Activated CD4-positive, alpha-beta T cell treated with anti-CD3 and anti-CD28 coated beads, Interleukin-2, amount 10 ng/mL, durations not matched to agents 7 days and 5 days (primary cell): ENCODE data around the gene NCAM1. TPM values are rescaled to one million over a fixed set of nuclear protein-coding genes. Genes with fewer than 3 reads are reported as not detected.

Experiments
- CTCF ChIA-PET: fragments of 350-600 bp; sonication (Branson Sonifier 250); formaldehyde crosslinking; loops from one replicate; lab custom pipeline; 2021; ENCODE audit warnings: antibody characterized with exemption; lab: Charles Lee
- POLR2A ChIA-PET: fragments of 350-600 bp; sonication (Branson Sonifier 250); formaldehyde crosslinking; loops from one replicate; lab custom pipeline; 2021; ENCODE audit warnings: antibody characterized with exemption; lab: Charles Lee
- DNase-seq: peaks from one replicate; pipeline ENCODE4 v3.0.0-alpha.2; 2020
- H3K27ac Mint-ChIP-seq: one replicate; pipeline ENCODE4 v1.8.0; 2021; ENCODE audit warnings: mild to moderate bottlenecking, moderate library complexity, mixed read lengths
- H3K27me3 Mint-ChIP-seq: one replicate; pipeline ENCODE4 v1.8.0; 2021; ENCODE audit warnings: mixed read lengths
- H3K36me3 Mint-ChIP-seq: one replicate; pipeline ENCODE4 v1.8.0; 2021; ENCODE audit warnings: low read depth, mixed read lengths
- H3K4me1 Mint-ChIP-seq: one replicate; pipeline ENCODE4 v1.8.0; 2021; ENCODE audit warnings: mixed read lengths
- H3K4me3 Mint-ChIP-seq: one replicate; pipeline ENCODE4 v1.8.0; 2021; ENCODE audit warnings: mild to moderate bottlenecking, moderate library complexity, mixed read lengths
- H3K9me3 Mint-ChIP-seq: one replicate; pipeline ENCODE4 v1.8.0; 2021; ENCODE audit warnings: mixed read lengths
- total RNA-seq, 2 experiments: library from RNA; stranded (reverse); gene quantifications; one replicate each; pipeline ENCODE4 v1.2.3, GENCODE V29; 2021

NCAM1 gene
- total RNA-seq, 2 experiments from 2014 or later: 0.15 to 0.42 TPM

- DNase-seq: no peak
- H3K4me3 Mint-ChIP-seq: no peak overlapping the region
- H3K27me3 Mint-ChIP-seq: peaks cover 2% of the 10 kb centered on the region
- H3K36me3 Mint-ChIP-seq: no peaks in the 10 kb centered on the region
- ChIA-PET CTCF (no interaction called here), POLR2A (no interaction called here)
- no peaks in the 10 kb centered on the region for H3K9me3 Mint-ChIP-seq
- H3K27ac Mint-ChIP-seq: no peak overlapping the region
- no peaks in the 10 kb centered on the region for H3K4me1 Mint-ChIP-seq
Observed at GRCh38 chr11:113181094-113181493, 219.9 kb downstream of the NCAM1 start.

DNA sequence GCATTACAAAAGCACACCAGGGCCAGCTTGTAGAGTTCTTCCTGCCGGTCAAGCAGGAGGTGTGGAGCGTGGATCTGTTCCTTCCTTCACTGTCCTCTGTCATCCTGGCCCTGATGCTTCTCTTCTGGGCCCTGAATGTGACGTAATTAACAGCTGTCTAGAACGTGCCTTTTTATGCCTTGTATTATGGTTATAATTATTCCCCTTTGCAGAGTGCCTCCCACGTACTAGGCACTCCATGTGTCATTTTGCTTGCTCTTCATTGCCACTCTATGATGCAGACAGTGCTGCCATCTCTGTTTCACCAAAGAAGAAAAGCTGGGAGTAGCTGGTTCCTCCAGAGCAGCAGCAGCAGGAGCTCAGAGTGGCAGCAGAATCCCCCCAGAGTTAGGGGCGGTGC, 221.1 kb downstream of the NCAM1 start:
- no peaks in the 10 kb centered on the region for H3K4me1 Mint-ChIP-seq
- H3K9me3 Mint-ChIP-seq: no peaks in the 10 kb centered on the region

GRCh38 chr11:113184498-113184897, 223.3 kb downstream of the NCAM1 start:
- no peaks in the 10 kb centered on the region for H3K4me1 Mint-ChIP-seq
- no peaks in the 10 kb centered on the region for H3K9me3 Mint-ChIP-seq
- ChIA-PET CTCF (interaction anchor here (0.5 to 0.8 kb wide), 2 partner anchors 20 to 63 kb away, joined by 3 read pairs; no protein-coding TSS in a partner anchor), POLR2A (no interaction called here)
- H3K4me3 Mint-ChIP-seq: no peak overlapping the region
- no peak for DNase-seq
- H3K27ac Mint-ChIP-seq: no peak overlapping the region
- peaks cover 11% of the 10 kb centered on the region for H3K27me3 Mint-ChIP-seq
- no peaks in the 10 kb centered on the region for H3K36me3 Mint-ChIP-seq

More for the DNA sequence above, 221.1 kb downstream of the NCAM1 start:
- no peak for DNase-seq
- CTCF ChIA-PET: no interaction called here
- no peak overlapping the region for H3K27ac Mint-ChIP-seq
- H3K4me3 Mint-ChIP-seq: no peak overlapping the region
- POLR2A ChIA-PET: no interaction called here
- H3K27me3 Mint-ChIP-seq: peaks cover 2% of the 10 kb centered on the region
- no peaks in the 10 kb centered on the region for H3K36me3 Mint-ChIP-seq

GRCh38 chr11:113188371-113188834, 227.2 kb downstream of the NCAM1 start:
- POLR2A ChIA-PET: no interaction called here
- no peaks in the 10 kb centered on the region for H3K4me1 Mint-ChIP-seq
- H3K27ac Mint-ChIP-seq: no peak overlapping the region
- DNase-seq: no peak
- peaks cover 14% of the 10 kb centered on the region for H3K27me3 Mint-ChIP-seq
- H3K36me3 Mint-ChIP-seq: no peaks in the 10 kb centered on the region
- CTCF ChIA-PET: no interaction called here
- no peaks in the 10 kb centered on the region for H3K9me3 Mint-ChIP-seq
- H3K4me3 Mint-ChIP-seq: no peak overlapping the region

GRCh38 chr11:113189909-113190667, 228.9 kb downstream of the NCAM1 start:
- Mint-ChIP-seq H3K27me3 (peaks cover 13% of the 10 kb centered on the region), H3K27ac (no peak overlapping the region), H3K36me3 (no peaks in the 10 kb centered on the region), H3K9me3 (no peaks in the 10 kb centered on the region), H3K4me1 (no peaks in the 10 kb centered on the region), H3K4me3 (no peak overlapping the region)
- DNase-seq: no peak
- POLR2A ChIA-PET: no interaction called here
- CTCF ChIA-PET: interaction anchor here (0.6 kb wide), 1 partner anchor 987 kb away, joined by 3 read pairs; no protein-coding TSS in a partner anchor

GRCh38 chr11:113192121-113192925, 231.1 kb downstream of the NCAM1 start:
- H3K36me3 Mint-ChIP-seq: no peaks in the 10 kb centered on the region
- no peaks in the 10 kb centered on the region for H3K9me3 Mint-ChIP-seq
- no peaks in the 10 kb centered on the region for H3K4me1 Mint-ChIP-seq
- DNase-seq: no peak
- ChIA-PET POLR2A (no interaction called here), CTCF (no interaction called here)
- no peak overlapping the region for H3K27ac Mint-ChIP-seq
- H3K4me3 Mint-ChIP-seq: no peak overlapping the region
- H3K27me3 Mint-ChIP-seq: peaks cover 12% of the 10 kb centered on the region

GRCh38 chr11:113193016-113193415, 231.8 kb downstream of the NCAM1 start:
- Mint-ChIP-seq H3K4me3 (no peak overlapping the region), H3K9me3 (no peaks in the 10 kb centered on the region), H3K27me3 (peaks cover 15% of the 10 kb centered on the region), H3K36me3 (no peaks in the 10 kb centered on the region), H3K27ac (no peak overlapping the region), H3K4me1 (no peaks in the 10 kb centered on the region)
- ChIA-PET POLR2A (no interaction called here), CTCF (no interaction called here)
- no peak for DNase-seq

DNA sequence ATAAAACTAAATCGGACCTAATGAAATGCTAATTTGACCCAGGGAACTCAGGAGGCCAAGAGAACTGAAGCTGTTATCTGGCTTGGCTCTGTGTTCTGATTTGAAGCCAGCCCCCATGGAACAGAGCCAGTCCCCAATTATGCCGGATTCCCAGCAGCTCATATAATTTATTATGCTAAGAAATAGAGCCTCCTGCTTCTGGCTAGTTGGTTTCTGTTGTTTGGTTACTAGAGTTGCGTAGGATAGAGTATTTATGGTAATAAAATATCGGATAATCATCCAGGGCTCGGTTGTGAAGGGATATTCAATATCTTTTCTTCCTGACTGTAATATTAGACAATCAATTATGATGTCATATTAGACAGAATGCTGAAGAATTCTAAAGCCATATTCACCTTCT, 232.7 kb downstream of the NCAM1 start:
- Mint-ChIP-seq H3K4me1 (no peaks in the 10 kb centered on the region), H3K4me3 (no peak overlapping the region), H3K27ac (no peak overlapping the region), H3K9me3 (no peaks in the 10 kb centered on the region), H3K27me3 (peaks cover 10% of the 10 kb centered on the region), H3K36me3 (no peaks in the 10 kb centered on the region)
- CTCF ChIA-PET: no interaction called here
- no peak for DNase-seq
- POLR2A ChIA-PET: no interaction called here

DNA sequence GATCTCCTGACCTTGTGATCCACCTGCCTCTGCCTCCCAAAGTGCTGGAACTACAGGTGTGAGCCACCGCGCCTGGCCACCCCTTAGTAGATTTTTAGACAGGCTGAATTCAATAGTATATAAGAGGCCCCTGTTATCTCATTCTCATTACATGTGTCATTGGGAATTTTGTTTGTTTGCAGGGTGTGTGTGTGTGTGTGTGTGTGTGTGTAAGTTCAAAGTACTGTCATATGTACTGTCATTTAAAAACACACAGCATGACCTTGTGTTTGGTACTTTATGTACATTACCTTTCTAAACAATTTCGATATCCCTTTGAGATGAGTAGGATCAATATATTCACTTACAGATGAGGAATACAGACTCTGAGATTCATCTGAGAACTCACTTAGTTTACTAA, 234.5 kb downstream of the NCAM1 start:
- Mint-ChIP-seq H3K36me3 (no peaks in the 10 kb centered on the region), H3K27me3 (peaks cover 7% of the 10 kb centered on the region), H3K27ac (no peak overlapping the region), H3K9me3 (no peaks in the 10 kb centered on the region), H3K4me1 (no peaks in the 10 kb centered on the region), H3K4me3 (no peak overlapping the region)
- ChIA-PET CTCF (interaction anchor here (0.6 kb wide), 1 partner anchor 65 kb away, joined by 3 read pairs; no protein-coding TSS in a partner anchor), POLR2A (no interaction called here)
- DNase-seq: no peak

GRCh38 chr11:113197446-113197845, 236.2 kb downstream of the NCAM1 start:
- no peak overlapping the region for H3K4me3 Mint-ChIP-seq
- no peak overlapping the region for H3K27ac Mint-ChIP-seq
- no peaks in the 10 kb centered on the region for H3K36me3 Mint-ChIP-seq
- H3K9me3 Mint-ChIP-seq: no peaks in the 10 kb centered on the region
- H3K27me3 Mint-ChIP-seq: peaks cover 8% of the 10 kb centered on the region
- POLR2A ChIA-PET: no interaction called here
- peaks cover under 1% of the 10 kb centered on the region for H3K4me1 Mint-ChIP-seq
- DNase-seq: no peak
- CTCF ChIA-PET: no interaction called here

DNA sequence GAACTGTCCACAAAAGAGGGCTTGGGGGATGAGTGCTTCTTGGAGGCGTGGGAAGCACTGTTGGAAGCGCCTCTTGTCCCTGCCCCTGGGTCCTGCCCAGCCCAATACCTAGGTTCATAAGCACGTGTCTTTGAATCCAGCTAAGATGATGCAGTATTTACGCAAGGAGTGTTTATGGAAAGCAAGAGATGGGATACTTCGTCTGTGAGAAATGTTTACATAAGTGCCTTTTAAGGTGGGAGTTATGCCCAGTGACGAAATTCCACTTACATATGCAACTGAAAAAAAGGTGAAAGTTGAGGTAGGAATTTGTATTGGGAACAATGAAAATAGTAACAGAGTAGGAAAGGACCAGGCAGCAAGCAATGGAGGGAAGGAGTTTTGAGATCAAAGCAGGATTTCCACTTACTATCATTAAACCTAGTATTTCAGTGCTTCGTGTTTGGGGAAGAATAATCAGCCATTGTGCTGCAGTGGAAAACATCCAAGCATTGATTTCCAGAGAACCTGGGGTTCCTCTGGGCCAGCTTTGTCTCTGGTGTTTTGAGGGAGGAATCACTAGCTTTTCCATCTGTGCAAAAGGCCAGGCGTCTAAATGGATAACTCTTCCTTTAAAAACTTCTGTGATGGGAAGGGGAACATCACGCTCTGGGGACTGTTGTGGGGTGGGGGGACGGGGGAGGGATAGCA, 237.9 kb downstream of the NCAM1 start:
- POLR2A ChIA-PET: no interaction called here
- H3K4me1 Mint-ChIP-seq: peaks cover 2% of the 10 kb centered on the region
- DNase-seq: no peak
- no peak overlapping the region for H3K27ac Mint-ChIP-seq
- no peaks in the 10 kb centered on the region for H3K9me3 Mint-ChIP-seq
- H3K36me3 Mint-ChIP-seq: no peaks in the 10 kb centered on the region
- CTCF ChIA-PET: no interaction called here
- H3K4me3 Mint-ChIP-seq: no peak overlapping the region
- peaks cover 8% of the 10 kb centered on the region for H3K27me3 Mint-ChIP-seq

GRCh38 chr11:113199866-113200265, 238.6 kb downstream of the NCAM1 start:
- H3K4me1 Mint-ChIP-seq: peaks cover 2% of the 10 kb centered on the region
- no peaks in the 10 kb centered on the region for H3K9me3 Mint-ChIP-seq
- H3K4me3 Mint-ChIP-seq: no peak overlapping the region
- no peaks in the 10 kb centered on the region for H3K36me3 Mint-ChIP-seq
- CTCF ChIA-PET: no interaction called here
- POLR2A ChIA-PET: no interaction called here
- H3K27ac Mint-ChIP-seq: no peak overlapping the region
- DNase-seq: no peak
- peaks cover 8% of the 10 kb centered on the region for H3K27me3 Mint-ChIP-seq
